ENCODE results near the gene CFAP61. TPM values are rescaled to one million over a fixed set of nuclear protein-coding genes. Genes with fewer than 3 reads are reported as not detected.

Gene CFAP61
- total RNA-seq, 120 experiments from 2014 or later = 1.8 to 18.2 (median 8.6) TPM

Other genes starting within 250 kb of the CFAP61 start
- 10 to 100 TPM; 28.1 to 68.2 (median 47.8) TPM for gene NAA20, start 35.2 kb upstream of the CFAP61 start, total RNA-seq
- 10 to 100 TPM; 15.3 to 37.8 (median 23.5) TPM for gene CRNKL1, start 66 bp upstream of the CFAP61 start, total RNA-seq

Data from dorsolateral prefrontal cortex (tissue), 118 donors.